ENCODE measurements around the gene TMEM79.

DNA sequence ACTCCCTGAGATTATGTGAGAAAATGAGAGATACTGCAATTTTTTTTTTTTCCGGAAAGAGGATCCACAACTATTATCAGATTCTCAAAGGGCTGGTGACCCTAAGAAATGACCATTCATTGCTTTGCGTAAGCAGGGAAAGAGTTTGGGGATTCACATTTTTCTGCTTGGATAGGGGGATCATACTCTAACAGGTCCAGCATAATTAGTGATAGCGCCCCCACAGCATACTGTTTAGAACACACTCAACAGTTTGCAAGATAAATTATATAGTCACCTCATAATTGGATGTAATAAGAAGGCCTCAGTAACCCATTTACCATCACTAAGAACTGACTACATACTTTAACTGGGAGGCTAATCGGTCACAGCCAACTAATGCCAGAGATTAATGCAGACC, 52.1 kb downstream of the TMEM79 start:
- TF ChIP-seq, protein P1, sequence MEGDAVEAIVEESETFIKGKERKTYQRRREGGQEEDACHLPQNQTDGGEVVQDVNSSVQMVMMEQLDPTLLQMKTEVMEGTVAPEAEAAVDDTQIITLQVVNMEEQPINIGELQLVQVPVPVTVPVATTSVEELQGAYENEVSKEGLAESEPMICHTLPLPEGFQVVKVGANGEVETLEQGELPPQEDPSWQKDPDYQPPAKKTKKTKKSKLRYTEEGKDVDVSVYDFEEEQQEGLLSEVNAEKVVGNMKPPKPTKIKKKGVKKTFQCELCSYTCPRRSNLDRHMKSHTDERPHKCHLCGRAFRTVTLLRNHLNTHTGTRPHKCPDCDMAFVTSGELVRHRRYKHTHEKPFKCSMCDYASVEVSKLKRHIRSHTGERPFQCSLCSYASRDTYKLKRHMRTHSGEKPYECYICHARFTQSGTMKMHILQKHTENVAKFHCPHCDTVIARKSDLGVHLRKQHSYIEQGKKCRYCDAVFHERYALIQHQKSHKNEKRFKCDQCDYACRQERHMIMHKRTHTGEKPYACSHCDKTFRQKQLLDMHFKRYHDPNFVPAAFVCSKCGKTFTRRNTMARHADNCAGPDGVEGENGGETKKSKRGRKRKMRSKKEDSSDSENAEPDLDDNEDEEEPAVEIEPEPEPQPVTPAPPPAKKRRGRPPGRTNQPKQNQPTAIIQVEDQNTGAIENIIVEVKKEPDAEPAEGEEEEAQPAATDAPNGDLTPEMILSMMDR (IDR thresholded peaks at IDR 0.05; ENCODE audit: poor library complexity): peak; percentile 18
- TF ChIP-seq EZH2 (IDR thresholded peaks at IDR 0.05; ENCODE audit: borderline replicate concordance): no peak

Measured in hepatocyte (in vitro differentiated cells).